ENCODE measurements around the gene CDR2. TPM values are rescaled to one million over a fixed set of nuclear protein-coding genes. Genes with fewer than 3 reads are reported as not detected.
"Not testable (repeated sequence)": the region's sequence is repeated elsewhere in the genome, so short reads cannot be mapped to it uniquely, and the experiment has no call there.

The CDR2 gene
- total and polyA plus RNA-seq, 12 donors: 11.3 to 31.2 (median 17.7) TPM

DNA sequence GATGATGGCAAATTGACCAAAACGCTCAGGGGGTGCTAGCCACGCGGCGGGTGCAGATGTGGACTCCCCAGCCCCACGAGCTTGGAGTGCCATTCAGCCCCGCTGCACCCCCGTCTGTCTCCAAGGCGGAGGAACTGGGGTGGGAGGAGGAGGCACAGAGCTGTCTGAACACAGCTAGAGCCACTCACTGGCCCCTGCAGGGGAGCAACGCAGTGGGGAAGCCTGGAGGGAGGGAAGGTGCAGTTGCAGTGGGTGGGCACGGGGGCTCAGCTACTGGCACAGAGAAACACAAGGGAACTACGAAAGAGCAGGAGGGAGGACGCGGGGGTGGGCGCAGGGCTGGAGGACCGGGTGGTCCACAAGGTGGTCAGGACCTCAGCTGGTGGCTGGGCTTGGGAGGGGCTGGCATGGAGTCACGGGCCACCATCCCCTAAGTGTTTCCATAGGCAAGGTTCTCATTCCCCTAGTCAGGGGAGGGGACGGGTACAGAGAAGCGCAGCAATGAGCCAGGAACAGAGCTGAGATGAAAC lies 46.3 kb upstream of the CDR2 start:
- no peak for DNase-seq
- Histone ChIP-seq H3K4me1 (replicated peaks in 1 of 2) (peaks cover 12 to 15% of the 10 kb centered on the region in 2 donors), H3K9me3 (replicated peaks in 1 of 3) (no peaks in the 10 kb centered on the region), H3K4me3 (no peak overlapping the region), H3K36me3 (replicated peaks in 1 of 2) (peaks cover 0 to 7% of the 10 kb centered on the region in 2 donors), H3K27me3 (no peaks in the 10 kb centered on the region), H3K27ac (no peak overlapping the region)
- TF ChIP-seq POLR2A (IDR thresholded peaks at IDR 0.05): no peak
- TF ChIP-seq, protein P1, sequence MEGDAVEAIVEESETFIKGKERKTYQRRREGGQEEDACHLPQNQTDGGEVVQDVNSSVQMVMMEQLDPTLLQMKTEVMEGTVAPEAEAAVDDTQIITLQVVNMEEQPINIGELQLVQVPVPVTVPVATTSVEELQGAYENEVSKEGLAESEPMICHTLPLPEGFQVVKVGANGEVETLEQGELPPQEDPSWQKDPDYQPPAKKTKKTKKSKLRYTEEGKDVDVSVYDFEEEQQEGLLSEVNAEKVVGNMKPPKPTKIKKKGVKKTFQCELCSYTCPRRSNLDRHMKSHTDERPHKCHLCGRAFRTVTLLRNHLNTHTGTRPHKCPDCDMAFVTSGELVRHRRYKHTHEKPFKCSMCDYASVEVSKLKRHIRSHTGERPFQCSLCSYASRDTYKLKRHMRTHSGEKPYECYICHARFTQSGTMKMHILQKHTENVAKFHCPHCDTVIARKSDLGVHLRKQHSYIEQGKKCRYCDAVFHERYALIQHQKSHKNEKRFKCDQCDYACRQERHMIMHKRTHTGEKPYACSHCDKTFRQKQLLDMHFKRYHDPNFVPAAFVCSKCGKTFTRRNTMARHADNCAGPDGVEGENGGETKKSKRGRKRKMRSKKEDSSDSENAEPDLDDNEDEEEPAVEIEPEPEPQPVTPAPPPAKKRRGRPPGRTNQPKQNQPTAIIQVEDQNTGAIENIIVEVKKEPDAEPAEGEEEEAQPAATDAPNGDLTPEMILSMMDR (IDR thresholded peaks at IDR 0.05): no peak
- intact Hi-C loops (cut with DNase I): no loop called here
- 95 to 97% (median 96%) methylated on average over 18 of the region's 18 CpGs for WGBS, 4 donors

DNA sequence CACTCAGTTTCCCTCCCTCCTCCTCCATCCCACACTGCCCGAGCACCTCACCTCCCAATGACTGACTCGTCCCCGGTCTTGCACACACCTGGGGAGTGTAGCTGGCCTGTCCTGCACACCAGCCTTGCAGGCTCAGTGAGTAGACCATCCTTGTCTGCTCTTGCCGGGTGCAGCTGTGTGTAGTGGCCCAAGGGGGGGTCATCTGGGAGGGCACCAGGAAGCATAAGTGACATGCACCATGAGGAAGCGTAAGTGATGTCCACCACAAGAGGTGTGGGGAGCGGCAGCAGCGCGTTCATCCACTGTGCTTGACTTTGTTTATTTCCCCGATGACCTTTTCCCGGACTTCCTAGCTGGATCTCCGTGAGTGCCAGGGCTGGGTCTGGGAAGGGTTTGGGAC lies 45.5 kb upstream of the CDR2 start:
- 94 to 98% (median 97%) methylated on average over 9 to 11 of the region's 11 CpGs for WGBS, 4 donors
- peaks cover 0 to 7% of the 10 kb centered on the region in 2 donors for H3K36me3 ChIP-seq (replicated peaks in 1 of 2)
- H3K9me3 ChIP-seq (replicated peaks in 1 of 3): no peaks in the 10 kb centered on the region
- intact Hi-C loops (cut with DNase I): no loop called here
- no peak for DNase-seq
- no peak overlapping the region for H3K4me3 ChIP-seq
- H3K27me3 ChIP-seq: no peaks in the 10 kb centered on the region
- TF ChIP-seq, protein P1 (IDR thresholded peaks at IDR 0.05): no peak
- TF ChIP-seq POLR2A (IDR thresholded peaks at IDR 0.05): no peak
- no peak overlapping the region for H3K27ac ChIP-seq
- H3K4me1 ChIP-seq (replicated peaks in 1 of 2): peaks cover 4 to 8% of the 10 kb centered on the region in 2 donors

DNA sequence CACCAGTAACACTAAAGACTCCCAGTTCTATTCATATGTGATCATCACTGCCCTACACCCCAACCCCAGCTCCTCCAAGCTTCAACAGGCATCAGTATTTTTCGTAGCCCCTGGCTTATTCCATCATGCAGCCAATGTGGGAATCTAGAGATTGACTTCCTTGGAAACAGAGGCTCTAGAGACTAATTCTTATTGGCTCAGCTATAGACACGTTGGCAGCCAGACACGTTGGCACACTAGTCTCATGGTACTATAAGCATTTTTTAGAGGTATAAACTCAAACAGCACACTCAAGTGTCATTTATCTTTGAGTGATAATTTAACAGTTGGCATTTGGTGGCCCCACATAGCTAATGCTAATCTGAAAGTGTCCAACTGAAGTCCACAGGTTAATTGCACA lies 44.4 kb upstream of the CDR2 start:
- no peak for TF ChIP-seq POLR2A (IDR thresholded peaks at IDR 0.05)
- TF ChIP-seq, protein P1 (IDR thresholded peaks at IDR 0.05): no peak
- Histone ChIP-seq H3K36me3 (replicated peaks in 1 of 2) (peaks cover 0 to 7% of the 10 kb centered on the region in 2 donors), H3K4me1 (replicated peaks in 1 of 2) (no peaks in the 10 kb centered on the region), H3K9me3 (replicated peaks in 1 of 3) (no peaks in the 10 kb centered on the region), H3K27ac (no peak overlapping the region), H3K4me3 (no peak overlapping the region), H3K27me3 (no peaks in the 10 kb centered on the region)
- 88 to 94% (median 91%) methylated on average over 3 of the region's 3 CpGs for WGBS, 4 donors
- DNase-seq: no peak
- intact Hi-C loops (cut with DNase I): no loop called here

DNA sequence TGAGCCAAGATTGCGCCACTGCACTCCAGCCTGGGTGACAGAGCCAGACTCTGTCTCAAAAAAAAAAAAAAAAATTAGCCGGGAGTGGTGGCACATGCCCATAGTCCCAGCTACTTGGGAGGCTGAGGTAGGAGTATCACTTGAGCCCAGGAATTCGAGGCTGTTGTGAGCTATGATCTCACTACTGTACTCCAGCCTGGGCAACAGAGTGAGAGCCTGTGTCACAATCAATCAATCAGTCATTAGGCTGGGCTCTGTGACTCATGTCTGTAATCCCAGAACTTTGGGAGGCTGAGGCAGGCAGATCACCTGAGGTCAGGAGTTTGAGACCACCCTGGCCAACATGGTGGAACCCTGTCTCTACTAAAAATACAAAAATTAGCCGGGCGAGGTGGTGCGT lies 43.4 kb upstream of the CDR2 start:
- WGBS, 4 donors: 82 to 92% (median 87%) methylated on average over 6 of the region's 6 CpGs
- H3K4me3 ChIP-seq; H3K4me1 ChIP-seq (replicated peaks in 1 of 2); H3K27ac ChIP-seq; H3K9me3 ChIP-seq (replicated peaks in 1 of 3); DNase-seq; intact Hi-C loops (cut with DNase I); H3K27me3 ChIP-seq; H3K36me3 ChIP-seq (replicated peaks in 1 of 2): not testable (repeated sequence)

DNA sequence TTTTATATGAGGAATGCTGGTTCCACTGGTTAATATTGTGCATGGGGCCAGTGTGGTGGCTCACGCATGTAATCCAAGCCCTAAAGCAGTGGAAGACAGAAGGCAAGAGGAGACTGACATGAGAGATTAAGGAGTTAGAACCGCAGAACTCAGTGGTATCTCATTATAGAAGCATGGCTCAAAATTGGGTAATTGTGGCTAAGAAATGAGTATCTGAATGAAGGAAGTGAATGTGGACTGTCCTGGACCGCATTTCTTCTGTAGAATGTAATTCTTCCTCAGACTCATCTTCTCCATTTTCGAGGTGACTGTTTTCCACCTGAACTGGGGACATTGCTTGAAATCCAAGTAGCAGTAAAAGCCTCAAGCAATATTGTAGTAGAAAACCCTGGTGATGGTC lies 42.6 kb upstream of the CDR2 start:
- Histone ChIP-seq H3K4me1 (replicated peaks in 1 of 2) (no peaks in the 10 kb centered on the region), H3K4me3 (no peak overlapping the region), H3K27ac (no peak overlapping the region), H3K27me3 (no peaks in the 10 kb centered on the region), H3K9me3 (replicated peaks in 1 of 3) (no peaks in the 10 kb centered on the region), H3K36me3 (replicated peaks in 1 of 2) (peaks cover 0 to 7% of the 10 kb centered on the region in 2 donors)
- TF ChIP-seq POLR2A (IDR thresholded peaks at IDR 0.05): no peak
- TF ChIP-seq, protein P1 (IDR thresholded peaks at IDR 0.05): no peak
- WGBS, 4 donors: 73 to 94% (median 90%) methylated on average over 4 of the region's 4 CpGs
- DNase-seq: no peak
- intact Hi-C loops (cut with DNase I): no loop called here

Data from adrenal gland (tissue), 12 donors.